Suprapubic skin (tissue), 4 donors: Measurements from ENCODE around the gene AOC3. TPM values are rescaled to one million over a fixed set of nuclear protein-coding genes. Genes with fewer than 3 reads are reported as not detected.

Experiments used
- DNase-seq, 2 donors: peaks; one replicate each; pipeline ENCODE4 v3.0.0-alpha.2; 2019; ENCODE audit warnings: low spot score in 2 of 2
- H3K27ac ChIP-seq: fragments of 200-600 bp; sonication (generic); one replicate; pipeline ENCODE4 v1.5.1; 2019
- H3K27me3 ChIP-seq: fragments of 200-600 bp; sonication (generic); one replicate; pipeline ENCODE4 v1.5.1; 2019
- H3K36me3 ChIP-seq: fragments of 200-600 bp; sonication (generic); one replicate; pipeline ENCODE4 v1.5.1; 2019
- H3K4me1 ChIP-seq: fragments of 200-600 bp; sonication (generic); one replicate; pipeline ENCODE4 v1.5.1; 2019
- H3K4me3 ChIP-seq: fragments of 200-600 bp; sonication (generic); one replicate; pipeline ENCODE4 v1.5.1; 2019; ENCODE audit warnings: mild to moderate bottlenecking
- H3K9me3 ChIP-seq: fragments of 200-600 bp; sonication (generic); one replicate; pipeline ENCODE4 v1.5.1; 2019
- CTCF ChIP-seq, 2 donors: fragments of 200-600 bp in 1 of 2; fragments of 450-650 bp in 1 of 2; sonication (generic) in 1 of 2; IDR thresholded peaks; one replicate each; pipeline ENCODE4 v1.5.1; 2016 to 2019; ENCODE audit warnings: antibody characterized with exemption in 2 of 2, mild to moderate bottlenecking in 1 of 2, moderate library complexity in 1 of 2
- EP300 ChIP-seq: sonication (generic); formaldehyde crosslinking; IDR thresholded peaks from one replicate; pipeline ENCODE4 v1.6.1; 2017; ENCODE audit warnings: antibody characterized with exemption
- POLR2A ChIP-seq, 2 donors: fragments of 450-650 bp; IDR thresholded peaks; one replicate each; pipeline ENCODE4 v1.6.1; 2017; ENCODE audit warnings: antibody characterized with exemption in 2 of 2, mild to moderate bottlenecking in 2 of 2, moderate library complexity in 2 of 2
- POLR2AphosphoS5 ChIP-seq, 3 donors: sonication (generic); formaldehyde crosslinking; IDR thresholded peaks; one replicate each; pipeline ENCODE4 v1.6.1; 2017; ENCODE audit warnings: antibody characterized with exemption in 3 of 3
- WGBS: methylation state at CpG from one replicate; pipeline ENCODE4 v1.1.5; 2018; 5-methylcytosine and 5-hydroxymethylcytosine counted together
- total RNA-seq, 4 donors: library from RNA; depleted of rRNA; stranded (reverse); fragments of >200 nt; gene quantifications; one replicate each; pipeline ENCODE4 v1.1.0, GENCODE V29; 2016

AOC3 gene, protein sequence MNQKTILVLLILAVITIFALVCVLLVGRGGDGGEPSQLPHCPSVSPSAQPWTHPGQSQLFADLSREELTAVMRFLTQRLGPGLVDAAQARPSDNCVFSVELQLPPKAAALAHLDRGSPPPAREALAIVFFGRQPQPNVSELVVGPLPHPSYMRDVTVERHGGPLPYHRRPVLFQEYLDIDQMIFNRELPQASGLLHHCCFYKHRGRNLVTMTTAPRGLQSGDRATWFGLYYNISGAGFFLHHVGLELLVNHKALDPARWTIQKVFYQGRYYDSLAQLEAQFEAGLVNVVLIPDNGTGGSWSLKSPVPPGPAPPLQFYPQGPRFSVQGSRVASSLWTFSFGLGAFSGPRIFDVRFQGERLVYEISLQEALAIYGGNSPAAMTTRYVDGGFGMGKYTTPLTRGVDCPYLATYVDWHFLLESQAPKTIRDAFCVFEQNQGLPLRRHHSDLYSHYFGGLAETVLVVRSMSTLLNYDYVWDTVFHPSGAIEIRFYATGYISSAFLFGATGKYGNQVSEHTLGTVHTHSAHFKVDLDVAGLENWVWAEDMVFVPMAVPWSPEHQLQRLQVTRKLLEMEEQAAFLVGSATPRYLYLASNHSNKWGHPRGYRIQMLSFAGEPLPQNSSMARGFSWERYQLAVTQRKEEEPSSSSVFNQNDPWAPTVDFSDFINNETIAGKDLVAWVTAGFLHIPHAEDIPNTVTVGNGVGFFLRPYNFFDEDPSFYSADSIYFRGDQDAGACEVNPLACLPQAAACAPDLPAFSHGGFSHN
- 10 to 100 TPM in 2 of 4 donors, 1 to 10 TPM in 2; 7.6 to 12.7 (median 11.0) TPM for total RNA-seq

- Histone ChIP-seq H3K4me1 (peaks cover 24% of the 10 kb centered on the region), H3K27me3 (no peaks in the 10 kb centered on the region), H3K9me3 (no peaks in the 10 kb centered on the region), H3K27ac (no peak within 1 kb of the TSS), H3K4me3 (peak within 1 kb of the TSS; percentile 33), H3K36me3 (no peaks in the 10 kb centered on the region)
- WGBS = 30% methylated on average over 9 of the region's 9 CpGs
- DNase-seq = no peak
- no peak for TF ChIP-seq CTCF (IDR thresholded peaks at IDR 0.05)
- no peak for TF ChIP-seq POLR2AphosphoS5 (IDR thresholded peaks at IDR 0.05)
- no peak for TF ChIP-seq POLR2A (IDR thresholded peaks at IDR 0.05)
- no peak for TF ChIP-seq EP300
Measured at GRCh38 chr17:42850954-42851353, at the start of gene AOC3. Gene AOC3, plus strand, starts transcription at chr17:42851199. Its CDS starts 145 bp downstream, at chr17:42851344.

GRCh38 chr17:42803074-42803883 is 47.7 kb upstream of the AOC3 start:
- H3K9me3 ChIP-seq = no peaks in the 10 kb centered on the region
- no peak for TF ChIP-seq EP300
- WGBS = 65% methylated on average over 2 of the region's 2 CpGs
- H3K36me3 ChIP-seq = no peaks in the 10 kb centered on the region
- DNase-seq = no peak
- H3K4me1 ChIP-seq = peaks cover 5% of the 10 kb centered on the region
- no peak overlapping the region for H3K4me3 ChIP-seq
- H3K27me3 ChIP-seq = no peaks in the 10 kb centered on the region
- no peak overlapping the region for H3K27ac ChIP-seq

GRCh38 chr17:42804918-42805367 is 46.1 kb upstream of the AOC3 start:
- Histone ChIP-seq H3K36me3 (peaks cover 1% of the 10 kb centered on the region), H3K4me1 (no peaks in the 10 kb centered on the region), H3K4me3 (no peak overlapping the region), H3K27me3 (no peaks in the 10 kb centered on the region), H3K27ac (no peak overlapping the region), H3K9me3 (no peaks in the 10 kb centered on the region)
- no peak for DNase-seq
- TF ChIP-seq CTCF (IDR thresholded peaks at IDR 0.05) = no peak
- TF ChIP-seq POLR2A (IDR thresholded peaks at IDR 0.05) = no peak
- no peak for TF ChIP-seq POLR2AphosphoS5 (IDR thresholded peaks at IDR 0.05)
- no peak for TF ChIP-seq EP300
- 90% methylated on average over 1 of the region's 1 CpG for WGBS

GRCh38 chr17:42806249-42806648 is 44.8 kb upstream of the AOC3 start:
- no peak for DNase-seq
- Histone ChIP-seq H3K27me3 (no peaks in the 10 kb centered on the region), H3K36me3 (peaks cover 14% of the 10 kb centered on the region), H3K9me3 (no peaks in the 10 kb centered on the region), H3K27ac (no peak overlapping the region), H3K4me3 (no peak overlapping the region), H3K4me1 (no peaks in the 10 kb centered on the region)
- TF ChIP-seq POLR2AphosphoS5 (IDR thresholded peaks at IDR 0.05) (no peak), POLR2A (IDR thresholded peaks at IDR 0.05) (no peak)
- WGBS = 100% methylated on average over 1 of the region's 1 CpG

- Histone ChIP-seq H3K9me3 (no peaks in the 10 kb centered on the region), H3K4me3 (no peak overlapping the region), H3K27ac (no peak overlapping the region), H3K4me1 (no peaks in the 10 kb centered on the region), H3K36me3 (peaks cover 41% of the 10 kb centered on the region), H3K27me3 (no peaks in the 10 kb centered on the region)
- WGBS = 35% methylated on average over 3 of the region's 3 CpGs
- TF ChIP-seq POLR2AphosphoS5 (IDR thresholded peaks at IDR 0.05) (no peak), EP300 (no peak), POLR2A (IDR thresholded peaks at IDR 0.05) (no peak), CTCF (IDR thresholded peaks at IDR 0.05) (no peak)
- DNase-seq = no peak
Measured at GRCh38 chr17:42809250-42809649, 41.7 kb upstream of the AOC3 start.
